GM21723 (cell line): Measurements from ENCODE around the gene TRIM3.
A peak's percentile ranks its signal among the peaks of the same experiment; 100 is the strongest.

Source experiments
- ATAC-seq: cut with Tn5 transposase; IDR thresholded peaks from one replicate; pipeline ENCODE4 v1.9.1; 2021; ENCODE audit warnings: mild to moderate bottlenecking, moderate library complexity; ENCODE audit not compliant: unreplicated experiment

Gene TRIM3

GRCh38 chr11:6481012-6481923, 7.5 kb upstream of the TRIM3 start, which contains the start of the genes ARFIP2 and TIMM10B:
ARFIP2 (minus strand) TSS chr11:6481331; CDS start chr11:6480421, 910 bp downstream.
TIMM10B (plus strand) TSS chr11:6481501; CDS start chr11:6481517, 16 bp downstream.
- peak; percentile 99 for ATAC-seq

GRCh38 chr11:6480299-6480914, 6.7 kb upstream of the TRIM3 start:
- no peak for ATAC-seq

- no peak for ATAC-seq
Observed at GRCh38 chr11:6476571-6476970, 2.8 kb upstream of the TRIM3 start.

GRCh38 chr11:6475936-6476335, 2.2 kb upstream of the TRIM3 start:
- ATAC-seq = no peak

GRCh38 chr11:6474806-6475500, 1.2 kb upstream of the TRIM3 start:
- no peak for ATAC-seq

GRCh38 chr11:6474413-6474792, 662 bp upstream of the TRIM3 start:
- ATAC-seq = no peak

GRCh38 chr11:6472934-6473333, 807 bp downstream of the TRIM3 start:
- ATAC-seq = no peak

- no peak for ATAC-seq
Observed at GRCh38 chr11:6469599-6469998, 4.1 kb downstream of the TRIM3 start.

- peak; percentile 65 for ATAC-seq
Observed at GRCh38 chr11:6468712-6469495, 4.8 kb downstream of the TRIM3 start.

GRCh38 chr11:6459099-6459450, 14.7 kb downstream of the TRIM3 start:
- ATAC-seq = no peak

- no peak for ATAC-seq
Observed at GRCh38 chr11:6458352-6459098, 15.2 kb downstream of the TRIM3 start.

GRCh38 chr11:6457581-6458320, 16.0 kb downstream of the TRIM3 start:
- ATAC-seq = no peak

GRCh38 chr11:6456361-6457073, 17.2 kb downstream of the TRIM3 start:
- ATAC-seq = no peak

GRCh38 chr11:6455070-6455469, 18.7 kb downstream of the TRIM3 start:
- ATAC-seq = no peak

- no peak for ATAC-seq
Observed at GRCh38 chr11:6453152-6453551, 20.6 kb downstream of the TRIM3 start.

- no peak for ATAC-seq
Observed at GRCh38 chr11:6452219-6452618, 21.5 kb downstream of the TRIM3 start.

GRCh38 chr11:6448574-6448973, 25.2 kb downstream of the TRIM3 start:
- no peak for ATAC-seq

- ATAC-seq = peak; percentile 84
Observed at GRCh38 chr11:6443269-6444003, 30.3 kb downstream of the TRIM3 start.
